AG04450 (cell line): ENCODE results near the gene WDFY2. TPM values are rescaled to one million over a fixed set of nuclear protein-coding genes. Genes with fewer than 3 reads are reported as not detected.
A peak's percentile ranks its signal among the peaks of the same experiment; 100 is the strongest.

Source experiments
- CTCF ChIA-PET: fragments of 300-600, 350-600 bp; formaldehyde crosslinking; extraction: SDS; loops from one replicate; lab custom pipeline; 2022; ENCODE audit warnings: antibody characterized with exemption, inconsistent platforms; lab: Charles Lee
- POLR2A ChIA-PET: fragments of 350-600 bp; formaldehyde crosslinking; extraction: SDS; loops from one replicate; lab custom pipeline; 2021; ENCODE audit warnings: antibody characterized with exemption, inconsistent platforms; lab: Yijun Ruan, JAX
- DNase-seq: peaks from one replicate; pipeline ENCODE4 v3.0.0-alpha.2; 2011; ENCODE audit warnings: low read depth, low spot score
- H3K27ac ChIP-seq: one replicate; pipeline ENCODE4 v1.5.1; 2012; ENCODE audit warnings: low read depth, low read length, control low read depth
- H3K27me3 ChIP-seq: one replicate; pipeline ENCODE4 v1.6.0; 2012; ENCODE audit warnings: low read length; ENCODE audit not compliant: control insufficient read depth, insufficient read depth
- H3K4me3 ChIP-seq: 2 replicates; pipeline ENCODE4 v1.5.1; 2011; ENCODE audit warnings: mild to moderate bottlenecking, low read depth, low read length, control low read depth
- H3K9me3 ChIP-seq: 2 replicates; pipeline ENCODE4 v1.5.1; 2012; ENCODE audit warnings: low read length; ENCODE audit not compliant: control insufficient read depth, insufficient read depth
- polyA plus RNA-seq: library from polyadenylated mRNA; depleted of rRNA; stranded (reverse); fragments of >200 nt; gene quantifications from 2 replicates; pipeline ENCODE4 v1.2.3, GENCODE V29; 2011
- TF ChIP-seq, protein P1 (sequence below): IDR thresholded peaks from 2 replicates; pipeline ENCODE4 v1.5.1; 2011; ENCODE audit warnings: low read depth, low read length, control low read depth, inconsistent platforms

The WDFY2 gene
- polyA plus RNA-seq, 1 experiment: 6.3 TPM

DNA sequence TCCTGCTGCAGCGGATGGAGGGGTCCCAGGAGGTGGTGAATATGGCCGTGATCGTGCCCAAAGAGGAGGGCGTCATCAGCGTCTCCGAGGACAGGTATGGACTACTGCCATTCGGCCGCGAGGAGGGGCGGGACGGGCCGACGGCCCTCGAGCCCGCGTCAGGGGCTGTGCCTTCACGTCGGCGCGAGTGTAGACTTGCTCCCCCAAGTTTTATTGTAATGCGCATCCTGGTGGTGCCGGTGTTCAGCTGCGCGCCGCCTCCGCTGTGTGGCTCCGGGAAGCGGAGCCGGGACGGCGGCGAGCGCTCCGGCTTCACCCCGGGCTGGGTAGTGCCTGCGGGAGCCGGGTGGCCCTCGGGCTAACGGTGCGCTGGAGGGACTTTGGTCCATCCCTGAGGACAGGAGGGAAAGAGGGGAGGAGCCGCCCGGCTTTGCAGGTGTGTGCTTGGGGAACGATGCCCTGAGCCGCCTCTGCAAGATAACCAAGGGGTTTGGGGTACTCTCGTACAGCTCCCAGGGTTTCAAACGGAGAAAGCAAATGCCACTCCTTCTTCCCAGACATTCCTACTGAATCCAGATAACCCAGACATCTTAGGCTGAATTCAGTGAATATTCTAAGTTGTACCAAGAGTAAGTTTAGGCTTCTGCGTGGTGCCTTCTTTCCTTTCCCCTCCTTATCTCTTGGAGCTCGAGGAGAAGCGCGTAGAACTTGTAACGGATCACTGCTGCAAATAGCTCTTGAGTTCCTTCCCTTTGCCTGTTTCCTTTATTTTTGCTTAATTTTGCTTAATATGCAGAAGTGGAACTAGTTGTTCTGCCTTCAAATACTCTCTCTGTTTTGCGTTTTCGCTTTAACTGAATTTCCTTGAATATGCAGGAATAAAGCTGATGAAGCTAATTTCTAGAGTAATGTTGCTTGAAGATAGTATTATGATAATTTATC is 740 bp downstream of the WDFY2 start:
- Histone ChIP-seq H3K9me3 (no peaks in the 10 kb centered on the region; the same call in 1 of the 2 replicates), H3K27ac (no peak overlapping the region), H3K4me3 (peak overlapping the region; percentile 86), H3K27me3 (no peaks in the 10 kb centered on the region)
- ChIA-PET POLR2A (interaction anchor here (0.7 to 3.8 kb wide), 6 partner anchors 102 to 208 kb away, joined by 3 to 53 read pairs (median 4); partner anchors contain the start of gene INTS6), CTCF (interaction anchor here (1.0 to 1.7 kb wide), 5 partner anchors 60 to 212 kb away, joined by 3 to 5 read pairs (median 5); no protein-coding TSS in a partner anchor)
- DNase-seq: no peak
- TF ChIP-seq, protein P1, sequence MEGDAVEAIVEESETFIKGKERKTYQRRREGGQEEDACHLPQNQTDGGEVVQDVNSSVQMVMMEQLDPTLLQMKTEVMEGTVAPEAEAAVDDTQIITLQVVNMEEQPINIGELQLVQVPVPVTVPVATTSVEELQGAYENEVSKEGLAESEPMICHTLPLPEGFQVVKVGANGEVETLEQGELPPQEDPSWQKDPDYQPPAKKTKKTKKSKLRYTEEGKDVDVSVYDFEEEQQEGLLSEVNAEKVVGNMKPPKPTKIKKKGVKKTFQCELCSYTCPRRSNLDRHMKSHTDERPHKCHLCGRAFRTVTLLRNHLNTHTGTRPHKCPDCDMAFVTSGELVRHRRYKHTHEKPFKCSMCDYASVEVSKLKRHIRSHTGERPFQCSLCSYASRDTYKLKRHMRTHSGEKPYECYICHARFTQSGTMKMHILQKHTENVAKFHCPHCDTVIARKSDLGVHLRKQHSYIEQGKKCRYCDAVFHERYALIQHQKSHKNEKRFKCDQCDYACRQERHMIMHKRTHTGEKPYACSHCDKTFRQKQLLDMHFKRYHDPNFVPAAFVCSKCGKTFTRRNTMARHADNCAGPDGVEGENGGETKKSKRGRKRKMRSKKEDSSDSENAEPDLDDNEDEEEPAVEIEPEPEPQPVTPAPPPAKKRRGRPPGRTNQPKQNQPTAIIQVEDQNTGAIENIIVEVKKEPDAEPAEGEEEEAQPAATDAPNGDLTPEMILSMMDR: peak; percentile 11; the same call in 1 of the 2 replicates

GRCh38 chr13:51585696-51586095 is 1.4 kb downstream of the WDFY2 start:
- ChIA-PET POLR2A (interaction anchor here (0.7 to 3.8 kb wide), 6 partner anchors 102 to 208 kb away, joined by 3 to 53 read pairs (median 4); partner anchors contain the start of gene INTS6), CTCF (interaction anchor here (1.0 to 1.7 kb wide), 6 partner anchors 60 to 299 kb away, joined by 3 to 5 read pairs (median 4); no protein-coding TSS in a partner anchor)
- Histone ChIP-seq H3K27ac (no peak overlapping the region), H3K27me3 (no peaks in the 10 kb centered on the region), H3K9me3 (no peaks in the 10 kb centered on the region; the same call in 1 of the 2 replicates), H3K4me3 (peak overlapping the region; percentile 86)
- TF ChIP-seq, protein P1: no peak
- DNase-seq: no peak

GRCh38 chr13:51587372-51587771 is 3.1 kb downstream of the WDFY2 start:
- H3K27me3 ChIP-seq: no peaks in the 10 kb centered on the region
- TF ChIP-seq, protein P1: no peak
- H3K9me3 ChIP-seq: no peaks in the 10 kb centered on the region; the same call in 1 of the 2 replicates
- H3K27ac ChIP-seq: no peak overlapping the region
- CTCF ChIA-PET: interaction anchor here (1.1 kb wide), 1 partner anchor 211 kb away, joined by 4 read pairs; no protein-coding TSS in a partner anchor
- POLR2A ChIA-PET: interaction anchor here (3.8 kb wide), 1 partner anchor 134 kb away, joined by 53 read pairs; the partner anchor contains the start of gene INTS6
- no peak for DNase-seq
- H3K4me3 ChIP-seq: no peak overlapping the region

DNA sequence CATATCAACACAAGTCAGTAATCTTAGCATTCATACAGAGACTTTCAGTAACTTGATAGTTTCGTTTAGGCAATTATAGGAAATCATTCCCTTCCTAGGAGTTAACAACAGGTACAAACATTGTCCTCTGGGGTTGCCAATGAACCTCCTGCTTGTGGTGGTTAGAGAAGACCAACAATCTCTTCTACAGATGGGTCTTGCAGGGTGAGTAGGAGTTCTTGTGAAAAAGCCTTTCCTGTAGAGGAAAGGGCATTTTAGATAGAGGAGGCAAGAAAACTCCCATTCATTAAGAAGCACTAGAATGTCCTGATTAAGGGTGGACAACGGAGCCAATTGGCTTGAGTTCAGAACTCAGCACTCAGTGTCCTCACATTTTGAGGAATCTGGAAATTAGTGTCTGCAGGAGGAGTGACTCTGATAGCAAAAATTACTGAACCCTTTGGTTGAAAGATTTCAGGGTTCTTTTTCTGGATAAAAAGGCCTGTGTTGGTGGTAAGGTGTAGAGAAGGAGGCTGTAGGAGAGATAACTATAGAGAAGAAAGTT is 4.2 kb downstream of the WDFY2 start:
- ChIA-PET POLR2A (no interaction called here), CTCF (no interaction called here)
- H3K27me3 ChIP-seq: no peaks in the 10 kb centered on the region
- no peaks in the 10 kb centered on the region; the same call in 1 of the 2 replicates for H3K9me3 ChIP-seq
- TF ChIP-seq, protein P1: no peak
- no peak overlapping the region for H3K4me3 ChIP-seq
- no peak for DNase-seq
- no peak overlapping the region for H3K27ac ChIP-seq
